Ectodermal cell (in vitro differentiated cells): ENCODE data around the gene SLC22A17.

Source experiments
- H3K27ac ChIP-seq: 2 replicates; pipeline ENCODE4 v1.7.0; 2013; ENCODE audit warnings: mild to moderate bottlenecking, low read depth, low read length; ENCODE audit not compliant: insufficient read depth, poor library complexity, severe bottlenecking
- H3K27me3 ChIP-seq: 2 replicates; pipeline ENCODE4 v1.7.0; 2013; ENCODE audit warnings: mild to moderate bottlenecking, low read length; ENCODE audit not compliant: insufficient read depth, control insufficient read depth, poor library complexity, severe bottlenecking
- H3K36me3 ChIP-seq: one replicate; pipeline ENCODE4 v1.7.0; 2013; ENCODE audit warnings: low read length; ENCODE audit not compliant: control insufficient read depth, insufficient read depth
- H3K4me1 ChIP-seq: one replicate; pipeline ENCODE4 v1.7.0; 2013; ENCODE audit warnings: low read length; ENCODE audit not compliant: control insufficient read depth, insufficient read depth
- H3K4me3 ChIP-seq: 2 replicates; pipeline ENCODE4 v1.7.0; 2013; ENCODE audit warnings: low read depth, low read length, control low read depth; ENCODE audit not compliant: insufficient read depth
- H3K9me3 ChIP-seq: 2 replicates; pipeline ENCODE4 v1.7.0; 2013; ENCODE audit warnings: mild to moderate bottlenecking, low read length, moderate library complexity; ENCODE audit not compliant: control insufficient read depth
- WGBS, 2 experiments: methylation state at CpG; one replicate each; pipeline ENCODE4 v1.1.7; 2013; ENCODE audit warnings: missing lambda C conversion rate in 2 of 2; 5-methylcytosine and 5-hydroxymethylcytosine counted together

SLC22A17 gene

GRCh38 chr14:23322568-23323517, 29.8 kb downstream of the SLC22A17 start:
- Histone ChIP-seq H3K4me3 (peak overlapping the region; percentile 95), H3K27me3 (no peaks in the 10 kb centered on the region), H3K4me1 (peaks cover 9% of the 10 kb centered on the region), H3K36me3 (peaks cover 26% of the 10 kb centered on the region), H3K9me3 (no peaks in the 10 kb centered on the region), H3K27ac (peak overlapping the region; percentile 63)
- WGBS, 2 experiments: 62 to 65% methylated on average over 10 of the region's 10 CpGs

- no peaks in the 10 kb centered on the region for H3K9me3 ChIP-seq
- no peaks in the 10 kb centered on the region for H3K27me3 ChIP-seq
- 0% methylated on average over 63 to 64 of the region's 64 CpGs for WGBS, 2 experiments
- H3K4me1 ChIP-seq: peaks cover 9% of the 10 kb centered on the region
- H3K36me3 ChIP-seq: peaks cover 26% of the 10 kb centered on the region
- H3K27ac ChIP-seq: peak overlapping the region; percentile 92
- peak overlapping the region; percentile 95 for H3K4me3 ChIP-seq
Measured at GRCh38 chr14:23321572-23322547, 30.8 kb downstream of the SLC22A17 start.

- Histone ChIP-seq H3K27me3 (no peaks in the 10 kb centered on the region), H3K27ac (peak within 1 kb of the TSS; percentile 92), H3K9me3 (no peaks in the 10 kb centered on the region), H3K36me3 (peaks cover 26% of the 10 kb centered on the region), H3K4me3 (peak within 1 kb of the TSS; percentile 95), H3K4me1 (peaks cover 9% of the 10 kb centered on the region)
- 5 to 6% methylated on average over 63 of the region's 63 CpGs for WGBS, 2 experiments
Measured at GRCh38 chr14:23320584-23321571, 31.8 kb downstream of the SLC22A17 start, which contains the start of gene PABPN1. Gene PABPN1 (plus strand): TSS chr14:23321457. CDS start chr14:23321470, 13 bp downstream.

GRCh38 chr14:23319746-23320583, 32.7 kb downstream of the SLC22A17 start:
- Histone ChIP-seq H3K27ac (peak overlapping the region; percentile 83), H3K9me3 (no peaks in the 10 kb centered on the region), H3K27me3 (no peaks in the 10 kb centered on the region), H3K36me3 (peaks cover 19% of the 10 kb centered on the region), H3K4me3 (peak overlapping the region; percentile 40), H3K4me1 (peaks cover 9% of the 10 kb centered on the region)
- WGBS, 2 experiments: 95 to 96% methylated on average over 17 of the region's 17 CpGs

- Histone ChIP-seq H3K27ac (no peak overlapping the region), H3K36me3 (no peaks in the 10 kb centered on the region), H3K9me3 (no peaks in the 10 kb centered on the region), H3K4me3 (no peak overlapping the region), H3K4me1 (peaks cover 5% of the 10 kb centered on the region), H3K27me3 (no peaks in the 10 kb centered on the region)
- whole genome bisulfite sequencing, 2 experiments: 89 to 95% methylated on average over 4 of the region's 5 CpGs
Measured at GRCh38 chr14:23316300-23316699, 36.4 kb downstream of the SLC22A17 start.

GRCh38 chr14:23310546-23310945, 42.1 kb downstream of the SLC22A17 start:
- WGBS, 2 experiments: 89 to 100% methylated on average over 1 of the region's 1 CpG

GRCh38 chr14:23308721-23309445, 43.8 kb downstream of the SLC22A17 start:
- H3K27me3 ChIP-seq: peaks cover 5% of the 10 kb centered on the region
- no peak overlapping the region for H3K27ac ChIP-seq
- H3K9me3 ChIP-seq: no peaks in the 10 kb centered on the region
- H3K36me3 ChIP-seq: peaks cover 4% of the 10 kb centered on the region
- H3K4me1 ChIP-seq: peaks cover 18% of the 10 kb centered on the region
- no peak overlapping the region for H3K4me3 ChIP-seq
- WGBS, 2 experiments: 95% methylated on average over 17 of the region's 17 CpGs

More at GRCh38 chr14:23310546-23310945, 42.1 kb downstream of the SLC22A17 start:
- Histone ChIP-seq H3K4me3 (no peak overlapping the region), H3K9me3 (no peaks in the 10 kb centered on the region), H3K27ac (no peak overlapping the region), H3K4me1 (peaks cover 18% of the 10 kb centered on the region), H3K27me3 (no peaks in the 10 kb centered on the region), H3K36me3 (peaks cover 4% of the 10 kb centered on the region)
